ENCODE data around the gene EMC1.
"Not testable (repeated sequence)": the region's sequence is repeated elsewhere in the genome, so short reads cannot be mapped to it uniquely, and the experiment has no call there.

EMC1 gene

DNA sequence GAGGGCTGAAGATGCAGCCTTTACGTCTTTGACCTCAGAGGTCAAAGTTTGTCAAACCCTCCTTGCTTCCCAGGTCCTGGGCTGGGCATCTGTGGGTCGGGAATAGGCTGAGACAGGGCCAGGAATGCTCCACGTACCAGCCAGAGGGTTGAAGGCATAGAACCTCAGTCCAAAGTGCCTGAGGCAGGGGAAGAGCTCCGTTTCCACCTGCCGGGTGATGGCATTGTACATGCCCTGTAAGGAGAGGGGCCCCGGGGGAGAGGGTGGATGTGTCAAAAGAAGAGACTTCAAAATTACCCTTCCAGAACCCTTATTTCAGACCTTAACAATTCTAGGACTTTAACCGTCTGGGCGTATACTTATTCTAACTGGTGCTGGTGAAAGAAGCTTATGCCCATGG is 33.6 kb upstream of the EMC1 start:
- Histone ChIP-seq H3K27ac (ENCODE audit: low read depth, low read length) (no peak overlapping the region), H3F3A (ENCODE audit: control insufficient read depth, insufficient read depth) (no peaks in the 10 kb centered on the region), H3K9me3 (ENCODE audit: control insufficient read depth, insufficient read depth, low read length) (no peaks in the 10 kb centered on the region), H3K9me2 (replicated peaks; ENCODE audit: control insufficient read depth, low read length) (no peaks in the 10 kb centered on the region), H3K27me3 (ENCODE audit: control insufficient read depth, low read length) (peaks cover 3% of the 10 kb centered on the region), H3K36me3 (ENCODE audit: control insufficient read depth, low read length) (no peaks in the 10 kb centered on the region), H3K79me2 (ENCODE audit: control insufficient read depth, low read length) (no peaks in the 10 kb centered on the region), H3K4me3 (ENCODE audit: low read length) (no peak overlapping the region), H4K20me1 (ENCODE audit: control insufficient read depth, insufficient read depth, low read depth, low read length) (no peaks in the 10 kb centered on the region), H3K4me2 (ENCODE audit: low read length) (no peak overlapping the region), H3K4me1 (ENCODE audit: control insufficient read depth, low read length) (no peaks in the 10 kb centered on the region)
- TF ChIP-seq, protein P1, sequence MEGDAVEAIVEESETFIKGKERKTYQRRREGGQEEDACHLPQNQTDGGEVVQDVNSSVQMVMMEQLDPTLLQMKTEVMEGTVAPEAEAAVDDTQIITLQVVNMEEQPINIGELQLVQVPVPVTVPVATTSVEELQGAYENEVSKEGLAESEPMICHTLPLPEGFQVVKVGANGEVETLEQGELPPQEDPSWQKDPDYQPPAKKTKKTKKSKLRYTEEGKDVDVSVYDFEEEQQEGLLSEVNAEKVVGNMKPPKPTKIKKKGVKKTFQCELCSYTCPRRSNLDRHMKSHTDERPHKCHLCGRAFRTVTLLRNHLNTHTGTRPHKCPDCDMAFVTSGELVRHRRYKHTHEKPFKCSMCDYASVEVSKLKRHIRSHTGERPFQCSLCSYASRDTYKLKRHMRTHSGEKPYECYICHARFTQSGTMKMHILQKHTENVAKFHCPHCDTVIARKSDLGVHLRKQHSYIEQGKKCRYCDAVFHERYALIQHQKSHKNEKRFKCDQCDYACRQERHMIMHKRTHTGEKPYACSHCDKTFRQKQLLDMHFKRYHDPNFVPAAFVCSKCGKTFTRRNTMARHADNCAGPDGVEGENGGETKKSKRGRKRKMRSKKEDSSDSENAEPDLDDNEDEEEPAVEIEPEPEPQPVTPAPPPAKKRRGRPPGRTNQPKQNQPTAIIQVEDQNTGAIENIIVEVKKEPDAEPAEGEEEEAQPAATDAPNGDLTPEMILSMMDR (IDR thresholded peaks at IDR 0.05; ENCODE audit: low read depth, low read length, poor library complexity, severe bottlenecking): no peak

DNA sequence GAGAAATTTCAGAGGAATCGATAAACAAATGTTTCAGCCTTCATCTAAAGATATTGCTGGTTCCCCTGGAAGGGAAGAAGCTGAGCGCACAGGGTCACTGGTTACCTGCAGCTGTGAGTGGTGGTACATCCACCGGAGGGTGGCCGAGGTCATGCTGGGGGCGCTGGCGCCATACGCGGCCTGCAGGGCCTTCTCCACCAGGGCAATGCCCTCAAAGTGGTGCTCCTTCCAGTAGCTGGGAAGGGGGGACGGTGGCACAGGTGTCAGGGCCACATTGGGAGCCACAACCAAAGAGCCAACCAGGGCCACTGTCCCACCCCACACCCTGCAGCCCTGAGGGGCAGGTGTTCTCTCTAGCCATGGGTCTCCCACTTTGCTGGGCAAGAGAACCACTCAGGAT is 32.6 kb upstream of the EMC1 start:
- no peaks in the 10 kb centered on the region for H3K4me1 ChIP-seq (ENCODE audit: control insufficient read depth, low read length)
- no peaks in the 10 kb centered on the region for H3K36me3 ChIP-seq (ENCODE audit: control insufficient read depth, low read length)
- no peak overlapping the region for H3K4me2 ChIP-seq (ENCODE audit: low read length)
- H3K4me3 ChIP-seq (ENCODE audit: low read length): no peak overlapping the region
- no peak overlapping the region for H3K27ac ChIP-seq (ENCODE audit: low read depth, low read length)
- no peaks in the 10 kb centered on the region for H3F3A ChIP-seq (ENCODE audit: control insufficient read depth, insufficient read depth)
- no peak for TF ChIP-seq EZH2phosphoT487 (IDR thresholded peaks at IDR 0.05; ENCODE audit: borderline replicate concordance, low read length)
- TF ChIP-seq, protein P1 (IDR thresholded peaks at IDR 0.05; ENCODE audit: low read depth, low read length, poor library complexity, severe bottlenecking): no peak
- no peaks in the 10 kb centered on the region for H3K79me2 ChIP-seq (ENCODE audit: control insufficient read depth, low read length)
- H4K20me1 ChIP-seq (ENCODE audit: control insufficient read depth, insufficient read depth, low read depth, low read length): no peaks in the 10 kb centered on the region
- no peaks in the 10 kb centered on the region for H3K9me3 ChIP-seq (ENCODE audit: control insufficient read depth, insufficient read depth, low read length)
- no peaks in the 10 kb centered on the region for H3K9me2 ChIP-seq (replicated peaks; ENCODE audit: control insufficient read depth, low read length)
- H3K27me3 ChIP-seq (ENCODE audit: control insufficient read depth, low read length): peaks cover 1% of the 10 kb centered on the region

DNA sequence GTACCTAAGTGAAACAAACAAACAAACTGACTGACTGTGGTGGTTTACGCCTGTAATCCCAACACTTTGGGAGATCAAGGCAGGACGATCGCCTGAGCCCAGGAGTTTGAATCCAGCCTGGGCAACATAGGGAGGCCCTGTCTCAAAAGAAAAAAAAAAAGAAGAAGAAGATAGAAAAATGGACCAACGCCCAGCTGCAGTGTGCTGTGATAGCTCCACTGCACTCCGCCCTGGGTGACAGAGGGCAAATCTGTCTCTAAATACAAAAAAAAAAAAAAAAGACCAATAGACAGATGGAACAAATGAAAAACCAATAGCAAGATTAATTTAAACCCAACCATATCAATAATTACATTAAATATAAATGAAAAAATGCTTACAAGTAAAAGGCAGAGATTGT is 23.3 kb upstream of the EMC1 start:
- Histone ChIP-seq H3K9me3 (ENCODE audit: control insufficient read depth, insufficient read depth, low read length) (peaks cover 5% of the 10 kb centered on the region; the same call in 1 of the 2 replicates), H3K9me2 (replicated peaks; ENCODE audit: control insufficient read depth, low read length) (no peaks in the 10 kb centered on the region), H4K20me1 (ENCODE audit: control insufficient read depth, insufficient read depth, low read depth, low read length) (no peaks in the 10 kb centered on the region), H3K36me3 (ENCODE audit: control insufficient read depth, low read length) (no peaks in the 10 kb centered on the region), H3K4me2 (ENCODE audit: low read length) (no peak overlapping the region), H3K27ac (ENCODE audit: low read depth, low read length) (no peak overlapping the region), H3F3A (ENCODE audit: control insufficient read depth, insufficient read depth) (no peaks in the 10 kb centered on the region), H3K4me1 (ENCODE audit: control insufficient read depth, low read length) (no peaks in the 10 kb centered on the region), H3K4me3 (ENCODE audit: low read length) (no peak overlapping the region), H3K79me2 (ENCODE audit: control insufficient read depth, low read length) (no peaks in the 10 kb centered on the region), H3K27me3 (ENCODE audit: control insufficient read depth, low read length) (no peaks in the 10 kb centered on the region)
- no peak for TF ChIP-seq EZH2phosphoT487 (IDR thresholded peaks at IDR 0.05; ENCODE audit: borderline replicate concordance, low read length)
- TF ChIP-seq, protein P1 (IDR thresholded peaks at IDR 0.05; ENCODE audit: low read depth, low read length, poor library complexity, severe bottlenecking): no peak

DNA sequence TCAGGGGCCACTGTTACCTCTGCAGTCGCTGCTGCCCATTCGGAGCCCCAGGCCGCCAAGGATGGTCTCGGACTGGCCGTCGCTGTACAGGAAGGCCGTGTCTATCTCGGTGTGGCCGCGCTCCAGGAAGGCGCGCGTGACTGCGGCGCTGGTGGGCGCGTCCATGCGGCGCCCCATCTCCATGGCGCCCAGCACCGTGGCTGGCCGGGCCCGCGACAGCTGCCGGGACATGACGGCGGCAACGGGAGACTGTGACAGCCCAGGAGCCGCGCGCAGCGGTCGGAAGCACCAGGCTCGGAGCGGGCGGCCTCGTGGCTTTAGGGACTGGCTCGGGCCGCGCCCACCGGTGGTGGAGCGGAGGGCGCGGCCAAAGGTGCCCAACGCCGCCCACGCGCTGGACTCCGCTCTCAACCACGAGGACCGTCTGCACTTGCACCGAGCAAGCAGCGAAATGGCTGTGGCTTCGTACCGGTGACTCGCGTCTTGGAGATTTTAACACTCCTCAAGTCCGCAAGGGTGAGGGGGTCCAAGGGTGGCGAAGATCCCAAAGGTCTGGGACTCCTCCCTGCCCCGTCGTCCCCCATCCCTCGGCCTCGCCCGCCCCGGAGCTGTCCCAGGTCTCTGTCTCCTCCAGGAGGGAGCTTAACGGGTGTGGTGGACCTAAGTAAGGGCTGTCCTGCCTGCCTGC is 22.7 kb upstream of the EMC1 start:
- H3K36me3 ChIP-seq (ENCODE audit: control insufficient read depth, low read length); H3F3A ChIP-seq (ENCODE audit: control insufficient read depth, insufficient read depth); H3K27ac ChIP-seq (ENCODE audit: low read depth, low read length); H3K9me2 ChIP-seq (replicated peaks; ENCODE audit: control insufficient read depth, low read length); H4K20me1 ChIP-seq (ENCODE audit: control insufficient read depth, insufficient read depth, low read depth, low read length); H3K4me1 ChIP-seq (ENCODE audit: control insufficient read depth, low read length); H3K79me2 ChIP-seq (ENCODE audit: control insufficient read depth, low read length); H3K27me3 ChIP-seq (ENCODE audit: control insufficient read depth, low read length); H3K9me3 ChIP-seq (ENCODE audit: control insufficient read depth, insufficient read depth, low read length); H3K4me2 ChIP-seq (ENCODE audit: low read length); H3K4me3 ChIP-seq (ENCODE audit: low read length): not testable (repeated sequence)

All from DOHH2 (cell line).